Glutamatergic neuron (in vitro differentiated cells): ENCODE data around the gene CPNE1. TPM values are rescaled to one million over a fixed set of nuclear protein-coding genes. Genes with fewer than 3 reads are reported as not detected.

Experiments used
- DNase-seq: peaks from one replicate; pipeline ENCODE4 v3.0.0; 2022
- H3K27ac Mint-ChIP-seq: one replicate; pipeline ENCODE4 v1.8.0; 2020; ENCODE audit warnings: mild to moderate bottlenecking, mixed read lengths, inconsistent platforms; ENCODE audit not compliant: unreplicated experiment
- H3K27me3 Mint-ChIP-seq: one replicate; pipeline ENCODE4 v1.8.0; 2020; ENCODE audit warnings: mild to moderate bottlenecking, moderate library complexity, mixed read lengths, inconsistent platforms; ENCODE audit not compliant: unreplicated experiment
- H3K36me3 Mint-ChIP-seq: one replicate; pipeline ENCODE4 v1.8.0; 2020; ENCODE audit warnings: mild to moderate bottlenecking, mixed read lengths, inconsistent platforms; ENCODE audit not compliant: unreplicated experiment
- H3K4me1 Mint-ChIP-seq: one replicate; pipeline ENCODE4 v1.8.0; 2020; ENCODE audit warnings: mild to moderate bottlenecking, low read depth, mixed read lengths, inconsistent platforms; ENCODE audit not compliant: unreplicated experiment
- H3K4me3 Mint-ChIP-seq: one replicate; pipeline ENCODE4 v1.8.0; 2020; ENCODE audit warnings: mild to moderate bottlenecking, mixed read lengths, inconsistent platforms; ENCODE audit not compliant: unreplicated experiment
- H3K9me3 Mint-ChIP-seq: one replicate; pipeline ENCODE4 v1.8.0; 2020; ENCODE audit warnings: mild to moderate bottlenecking, moderate library complexity, mixed read lengths, inconsistent platforms; ENCODE audit not compliant: unreplicated experiment
- CTCF ChIP-seq: fragments of 200-600 bp; sonication (generic); IDR thresholded peaks from one replicate; pipeline ENCODE4 v1.5.0; 2021; ENCODE audit not compliant: partially characterized antibody, unreplicated experiment
- total RNA-seq: library from RNA; stranded (reverse); fragmentation: NEBNext Ultra II Directional; extraction: Animal tissue kit (Norgen Biotek cat#: 25700); gene quantifications from one replicate; pipeline ENCODE4 v1.2.1, GENCODE V29; 2021; ENCODE audit not compliant: unreplicated experiment

CPNE1 gene
- total RNA-seq, 1 donor from 2014 or later, result 327 TPM

GRCh38 chr20:35583636-35584560 is 80.8 kb downstream of the CPNE1 start:
- no peak overlapping the region for H3K4me3 Mint-ChIP-seq
- peaks cover 3% of the 10 kb centered on the region for H3K9me3 Mint-ChIP-seq

GRCh38 chr20:35582741-35583404 is 81.8 kb downstream of the CPNE1 start:
- Mint-ChIP-seq H3K9me3 (peaks cover 3% of the 10 kb centered on the region), H3K27me3 (peaks cover 7% of the 10 kb centered on the region), H3K27ac (no peak overlapping the region), H3K4me3 (no peak overlapping the region), H3K4me1 (no peaks in the 10 kb centered on the region), H3K36me3 (no peaks in the 10 kb centered on the region)
- no peak for TF ChIP-seq CTCF
- no peak for DNase-seq

More at GRCh38 chr20:35583636-35584560, 80.8 kb downstream of the CPNE1 start:
- Mint-ChIP-seq H3K27ac (no peak overlapping the region), H3K27me3 (peaks cover 5% of the 10 kb centered on the region), H3K36me3 (no peaks in the 10 kb centered on the region), H3K4me1 (no peaks in the 10 kb centered on the region)
- DNase-seq, result no peak
- TF ChIP-seq CTCF, result no peak

GRCh38 chr20:35582131-35582530 is 82.6 kb downstream of the CPNE1 start:
- DNase-seq, result no peak
- peaks cover 7% of the 10 kb centered on the region for H3K27me3 Mint-ChIP-seq
- H3K9me3 Mint-ChIP-seq, result peaks cover 3% of the 10 kb centered on the region
- H3K4me3 Mint-ChIP-seq, result no peak overlapping the region
- H3K4me1 Mint-ChIP-seq, result no peaks in the 10 kb centered on the region
- TF ChIP-seq CTCF, result no peak
- no peak overlapping the region for H3K27ac Mint-ChIP-seq
- H3K36me3 Mint-ChIP-seq, result no peaks in the 10 kb centered on the region

GRCh38 chr20:35579196-35579595 is 85.5 kb downstream of the CPNE1 start:
- DNase-seq, result no peak
- Mint-ChIP-seq H3K27ac (no peak overlapping the region), H3K9me3 (peaks cover 5% of the 10 kb centered on the region), H3K4me1 (no peaks in the 10 kb centered on the region), H3K4me3 (no peak overlapping the region), H3K27me3 (peaks cover 8% of the 10 kb centered on the region), H3K36me3 (peaks cover 4% of the 10 kb centered on the region)
- no peak for TF ChIP-seq CTCF

GRCh38 chr20:35578469-35578868 is 86.2 kb downstream of the CPNE1 start:
- Mint-ChIP-seq H3K36me3 (peaks cover 7% of the 10 kb centered on the region), H3K9me3 (peaks cover 5% of the 10 kb centered on the region), H3K27ac (no peak overlapping the region), H3K27me3 (peaks cover 5% of the 10 kb centered on the region), H3K4me1 (no peaks in the 10 kb centered on the region), H3K4me3 (no peak overlapping the region)
- no peak for DNase-seq
- no peak for TF ChIP-seq CTCF
